Glutamatergic neuron (in vitro differentiated cells): ENCODE results near the gene RNF141. TPM values are rescaled to one million over a fixed set of nuclear protein-coding genes. Genes with fewer than 3 reads are reported as not detected.

Experiments
- DNase-seq: peaks from one replicate; pipeline ENCODE4 v3.0.0; 2022
- H3K27ac Mint-ChIP-seq: one replicate; pipeline ENCODE4 v1.8.0; 2020; ENCODE audit warnings: mild to moderate bottlenecking, mixed read lengths, inconsistent platforms; ENCODE audit not compliant: unreplicated experiment
- H3K27me3 Mint-ChIP-seq: one replicate; pipeline ENCODE4 v1.8.0; 2020; ENCODE audit warnings: mild to moderate bottlenecking, moderate library complexity, mixed read lengths, inconsistent platforms; ENCODE audit not compliant: unreplicated experiment
- H3K36me3 Mint-ChIP-seq: one replicate; pipeline ENCODE4 v1.8.0; 2020; ENCODE audit warnings: mild to moderate bottlenecking, mixed read lengths, inconsistent platforms; ENCODE audit not compliant: unreplicated experiment
- H3K4me1 Mint-ChIP-seq: one replicate; pipeline ENCODE4 v1.8.0; 2020; ENCODE audit warnings: mild to moderate bottlenecking, low read depth, mixed read lengths, inconsistent platforms; ENCODE audit not compliant: unreplicated experiment
- H3K4me3 Mint-ChIP-seq: one replicate; pipeline ENCODE4 v1.8.0; 2020; ENCODE audit warnings: mild to moderate bottlenecking, mixed read lengths, inconsistent platforms; ENCODE audit not compliant: unreplicated experiment
- H3K9me3 Mint-ChIP-seq: one replicate; pipeline ENCODE4 v1.8.0; 2020; ENCODE audit warnings: mild to moderate bottlenecking, moderate library complexity, mixed read lengths, inconsistent platforms; ENCODE audit not compliant: unreplicated experiment
- CTCF ChIP-seq: fragments of 200-600 bp; sonication (generic); IDR thresholded peaks from one replicate; pipeline ENCODE4 v1.5.0; 2021; ENCODE audit not compliant: partially characterized antibody, unreplicated experiment
- total RNA-seq: library from RNA; stranded (reverse); fragmentation: NEBNext Ultra II Directional; extraction: Animal tissue kit (Norgen Biotek cat#: 25700); gene quantifications from one replicate; pipeline ENCODE4 v1.2.1, GENCODE V29; 2021; ENCODE audit not compliant: unreplicated experiment

RNF141 gene
- total RNA-seq, 1 donor from 2014 or later: 14.2 TPM

- no peak overlapping the region for H3K27ac Mint-ChIP-seq
- H3K27me3 Mint-ChIP-seq: peaks cover 2% of the 10 kb centered on the region
- peaks cover 6% of the 10 kb centered on the region for H3K36me3 Mint-ChIP-seq
- H3K4me3 Mint-ChIP-seq: no peak overlapping the region
- TF ChIP-seq CTCF: no peak
- DNase-seq: no peak
- no peaks in the 10 kb centered on the region for H3K9me3 Mint-ChIP-seq
- H3K4me1 Mint-ChIP-seq: no peaks in the 10 kb centered on the region
Measured at GRCh38 chr11:10498022-10498400, 43.0 kb downstream of the RNF141 start.

- Mint-ChIP-seq H3K9me3 (no peaks in the 10 kb centered on the region), H3K36me3 (peaks cover 11% of the 10 kb centered on the region), H3K4me1 (no peaks in the 10 kb centered on the region), H3K27me3 (peaks cover 2% of the 10 kb centered on the region), H3K4me3 (no peak overlapping the region), H3K27ac (no peak overlapping the region)
- no peak for DNase-seq
- TF ChIP-seq CTCF: no peak
Measured at GRCh38 chr11:10497371-10498021, 43.5 kb downstream of the RNF141 start.

- no peak overlapping the region for H3K4me3 Mint-ChIP-seq
- no peak overlapping the region for H3K27ac Mint-ChIP-seq
- no peaks in the 10 kb centered on the region for H3K4me1 Mint-ChIP-seq
- peaks cover 12% of the 10 kb centered on the region for H3K36me3 Mint-ChIP-seq
- TF ChIP-seq CTCF: no peak
- peaks cover 4% of the 10 kb centered on the region for H3K27me3 Mint-ChIP-seq
- no peak for DNase-seq
- H3K9me3 Mint-ChIP-seq: no peaks in the 10 kb centered on the region
Measured at GRCh38 chr11:10496296-10496936, 44.6 kb downstream of the RNF141 start.

- Mint-ChIP-seq H3K4me3 (no peak overlapping the region), H3K4me1 (no peaks in the 10 kb centered on the region), H3K36me3 (peaks cover 12% of the 10 kb centered on the region), H3K9me3 (no peaks in the 10 kb centered on the region), H3K27ac (no peak overlapping the region), H3K27me3 (peaks cover 4% of the 10 kb centered on the region)
- no peak for TF ChIP-seq CTCF
- DNase-seq: no peak
Measured at GRCh38 chr11:10495464-10495786, 45.6 kb downstream of the RNF141 start.

- TF ChIP-seq CTCF: no peak
- Mint-ChIP-seq H3K9me3 (no peaks in the 10 kb centered on the region), H3K4me1 (no peaks in the 10 kb centered on the region), H3K36me3 (peaks cover 12% of the 10 kb centered on the region), H3K27me3 (peaks cover 4% of the 10 kb centered on the region), H3K27ac (no peak overlapping the region), H3K4me3 (no peak overlapping the region)
- no peak for DNase-seq
Measured at GRCh38 chr11:10494636-10495463, 46.1 kb downstream of the RNF141 start.
